GM19467 (cell line): ENCODE measurements around the gene TMEM120A.

Experiments
- ATAC-seq: cut with Tn5 transposase; IDR thresholded peaks from one replicate; pipeline ENCODE4 v1.9.1; 2021; ENCODE audit warnings: mild to moderate bottlenecking, moderate library complexity; ENCODE audit not compliant: unreplicated experiment

TMEM120A gene

GRCh38 chr7:75960372-75960771 lies 34.0 kb downstream of the TMEM120A start:
- no peak for ATAC-seq

GRCh38 chr7:75958802-75959543 lies 35.4 kb downstream of the TMEM120A start:
- ATAC-seq = no peak

- ATAC-seq = no peak
Observed at GRCh38 chr7:75957021-75957736, 37.2 kb downstream of the TMEM120A start.

- no peak for ATAC-seq
Observed at GRCh38 chr7:75955331-75955955, 39.0 kb downstream of the TMEM120A start.

GRCh38 chr7:75953931-75954330 lies 40.5 kb downstream of the TMEM120A start:
- no peak for ATAC-seq

GRCh38 chr7:75953431-75953830 lies 41.0 kb downstream of the TMEM120A start:
- ATAC-seq = no peak

GRCh38 chr7:75951506-75951905 lies 42.9 kb downstream of the TMEM120A start:
- no peak for ATAC-seq

- no peak for ATAC-seq
Observed at GRCh38 chr7:75950111-75950681, 44.2 kb downstream of the TMEM120A start.

- ATAC-seq = no peak
Observed at GRCh38 chr7:75948179-75948578, 46.2 kb downstream of the TMEM120A start.

GRCh38 chr7:75946207-75946855 lies 48.1 kb downstream of the TMEM120A start:
- no peak for ATAC-seq

- no peak for ATAC-seq
Observed at GRCh38 chr7:75945297-75946168, 48.9 kb downstream of the TMEM120A start.

GRCh38 chr7:75944507-75944906 lies 49.9 kb downstream of the TMEM120A start:
- ATAC-seq = no peak

GRCh38 chr7:75943864-75944263 lies 50.5 kb downstream of the TMEM120A start:
- no peak for ATAC-seq

GRCh38 chr7:75938921-75939320 lies 55.5 kb downstream of the TMEM120A start:
- ATAC-seq = no peak

GRCh38 chr7:75937958-75938786 lies 56.2 kb downstream of the TMEM120A start:
- ATAC-seq = no peak
